ENCODE results near the gene BLOC1S3.

GRCh38 chr19:45156751-45157150 lies 21.8 kb upstream of the BLOC1S3 start:
- TF ChIP-seq CTCF (IDR thresholded peaks at IDR 0.05; ENCODE audit: low read depth, low read length, poor library complexity, severe bottlenecking) (no peak), EZH2phosphoT487 (IDR thresholded peaks at IDR 0.05; ENCODE audit: borderline replicate concordance, low read length) (no peak)

Data from DOHH2 (cell line).